ENCODE results near the gene MLLT3.

- no peak for TF ChIP-seq CTCF (IDR thresholded peaks at IDR 0.05)
- no peak for TF ChIP-seq POLR2A (IDR thresholded peaks at IDR 0.05)
Measured at GRCh38 chr9:20505574-20505973, 116.7 kb downstream of the MLLT3 start.

All from uterus (tissue), 2 donors.